ENCODE data around the gene MERTK.
"Not testable (repeated sequence)": the region's sequence is repeated elsewhere in the genome, so short reads cannot be mapped to it uniquely, and the experiment has no call there.

Gene MERTK

DNA sequence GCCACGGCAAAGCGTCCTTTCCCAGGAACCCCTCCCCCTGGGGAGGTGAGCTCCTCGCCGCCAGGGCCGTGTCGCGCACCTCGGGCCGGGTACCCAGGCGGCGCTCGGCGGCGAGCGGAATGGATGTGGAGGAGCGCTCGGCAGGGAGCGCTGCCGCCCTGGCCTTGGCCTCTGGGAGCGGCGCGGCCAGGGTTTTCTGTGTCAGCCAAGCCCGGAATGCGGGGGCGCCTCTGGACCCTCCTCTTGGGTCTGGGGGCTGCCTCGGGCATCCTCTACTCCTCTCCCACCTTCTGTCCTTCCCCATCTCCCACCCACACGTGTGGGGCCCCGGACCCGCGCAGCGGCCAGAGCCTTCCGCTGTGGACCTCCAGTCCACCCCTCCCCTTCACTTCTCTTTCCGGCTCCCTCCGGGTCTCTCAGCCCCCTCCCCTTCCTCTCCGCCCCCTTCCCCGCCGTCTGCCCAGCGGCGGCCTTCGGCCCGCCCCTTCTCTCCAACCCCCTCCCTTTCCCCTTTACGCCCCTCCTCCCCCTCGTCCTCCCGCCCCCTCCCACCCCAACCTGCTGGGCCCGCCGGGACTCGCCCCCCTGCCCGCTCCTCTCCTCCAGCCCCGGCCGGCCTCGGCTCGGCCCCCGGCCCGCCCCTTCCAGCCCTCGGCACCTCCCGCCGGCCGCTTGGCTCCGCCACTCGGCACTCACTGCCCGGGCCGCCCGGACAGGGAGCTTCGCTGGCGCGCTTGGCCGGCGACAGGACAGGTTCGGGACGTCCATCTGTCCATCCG lies at the start of gene MERTK:
Gene MERTK, plus strand, starts transcription at position 684 of the 779 bp plus-strand sequence. CDS start 129 bp downstream, outside the sequence.
- peak; percentile 94 for DNase-seq (ENCODE audit: low spot score)

DNA sequence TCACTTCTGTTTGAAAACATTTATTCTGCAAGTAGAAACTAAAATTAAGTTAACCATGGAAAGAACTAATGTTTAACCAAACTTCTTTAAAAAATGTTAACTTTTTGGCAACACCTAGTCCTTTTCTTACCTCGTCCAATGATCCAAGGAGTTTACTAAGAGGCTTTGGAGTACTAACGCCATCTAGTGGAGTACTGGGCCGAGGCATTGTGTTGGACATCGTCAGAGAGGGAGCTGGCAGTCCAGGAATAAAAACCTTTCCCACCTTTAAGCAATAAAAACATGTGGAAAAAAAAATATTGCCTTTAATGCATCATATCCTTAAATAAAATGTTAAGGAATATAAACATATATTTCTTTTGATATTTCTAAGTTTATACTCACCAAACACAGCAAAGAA lies 47.8 kb upstream of the MERTK start:
- DNase-seq (ENCODE audit: low spot score) = not testable (repeated sequence)

DNA sequence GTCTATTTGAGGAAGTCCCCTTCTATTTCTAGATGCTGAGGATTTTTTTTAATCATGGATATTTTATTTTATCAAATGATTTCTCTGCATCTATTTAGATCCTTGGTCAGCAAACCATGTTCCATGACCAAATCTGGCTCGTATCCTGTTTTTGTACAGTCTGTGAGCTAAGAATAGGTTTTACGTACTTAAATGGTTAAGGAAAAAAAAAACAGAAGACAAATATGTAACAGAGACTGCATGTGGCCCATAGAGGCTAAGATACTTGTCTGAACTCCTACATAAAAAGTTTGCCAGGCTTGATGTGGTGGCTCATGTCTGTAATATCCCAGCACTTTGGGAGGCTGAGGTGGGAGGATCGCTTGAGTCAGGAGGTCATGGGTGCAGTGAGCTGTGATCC lies 45.9 kb upstream of the MERTK start:
- DNase-seq (ENCODE audit: low spot score) = not testable (repeated sequence)

DNA sequence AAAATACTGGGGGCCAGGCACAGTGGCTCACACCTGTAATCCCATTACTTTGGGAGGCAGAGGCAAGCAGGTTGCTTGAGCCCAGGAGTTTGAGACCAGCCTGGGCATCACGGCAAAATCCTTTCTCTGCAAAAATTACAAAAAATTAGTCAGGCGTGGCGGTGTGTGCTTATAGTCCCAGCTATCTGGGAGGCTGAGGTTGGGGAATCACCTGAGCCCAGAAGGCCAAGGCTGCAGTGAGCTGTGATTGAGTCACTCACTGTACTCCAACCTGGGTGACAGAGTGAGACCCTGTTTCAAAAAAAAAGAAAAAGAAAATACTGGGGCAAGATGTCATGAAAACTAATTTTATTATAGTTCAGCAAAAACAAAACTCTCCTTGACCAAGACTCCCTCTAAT lies 38.4 kb upstream of the MERTK start:
- not testable (repeated sequence) for DNase-seq (ENCODE audit: low spot score)

DNA sequence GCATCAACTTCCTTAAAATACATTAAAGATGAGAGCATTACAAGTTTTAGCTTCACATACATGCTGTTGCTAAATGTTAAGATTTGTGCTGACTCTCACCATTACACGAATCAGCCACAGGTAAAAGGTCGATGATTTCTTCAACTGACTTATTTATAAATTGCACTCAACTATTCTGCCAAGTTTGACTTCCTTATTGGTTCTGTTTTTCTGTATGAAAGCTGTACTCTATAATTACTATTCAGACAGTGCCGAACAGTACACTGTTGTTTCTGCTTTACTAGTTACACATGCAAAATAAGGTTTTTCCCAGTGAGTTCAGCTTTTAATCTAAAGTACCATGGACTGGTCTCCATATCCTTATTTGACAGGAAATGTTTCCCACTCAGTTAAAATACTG lies 33.3 kb upstream of the MERTK start:
- not testable (repeated sequence) for DNase-seq (ENCODE audit: low spot score)

DNA sequence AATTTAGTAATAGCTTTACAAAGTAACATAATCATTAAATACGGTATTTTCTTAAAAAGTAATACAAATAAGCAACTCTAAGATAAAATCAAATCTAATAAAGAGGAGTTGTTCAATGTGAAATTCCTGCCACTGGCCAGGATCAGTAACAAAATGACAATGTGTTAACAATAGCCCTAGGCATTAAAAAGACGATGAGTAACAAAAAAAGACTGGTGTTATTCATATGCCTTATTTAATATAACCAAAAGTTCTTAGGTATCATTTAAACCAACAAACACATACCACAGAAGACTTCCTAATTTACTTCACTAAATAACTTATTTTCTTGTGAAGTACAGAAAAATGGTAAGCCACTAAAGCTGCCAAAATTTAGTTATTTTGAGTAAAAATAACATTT lies 25.6 kb upstream of the MERTK start:
- DNase-seq (ENCODE audit: low spot score) = not testable (repeated sequence)

DNA sequence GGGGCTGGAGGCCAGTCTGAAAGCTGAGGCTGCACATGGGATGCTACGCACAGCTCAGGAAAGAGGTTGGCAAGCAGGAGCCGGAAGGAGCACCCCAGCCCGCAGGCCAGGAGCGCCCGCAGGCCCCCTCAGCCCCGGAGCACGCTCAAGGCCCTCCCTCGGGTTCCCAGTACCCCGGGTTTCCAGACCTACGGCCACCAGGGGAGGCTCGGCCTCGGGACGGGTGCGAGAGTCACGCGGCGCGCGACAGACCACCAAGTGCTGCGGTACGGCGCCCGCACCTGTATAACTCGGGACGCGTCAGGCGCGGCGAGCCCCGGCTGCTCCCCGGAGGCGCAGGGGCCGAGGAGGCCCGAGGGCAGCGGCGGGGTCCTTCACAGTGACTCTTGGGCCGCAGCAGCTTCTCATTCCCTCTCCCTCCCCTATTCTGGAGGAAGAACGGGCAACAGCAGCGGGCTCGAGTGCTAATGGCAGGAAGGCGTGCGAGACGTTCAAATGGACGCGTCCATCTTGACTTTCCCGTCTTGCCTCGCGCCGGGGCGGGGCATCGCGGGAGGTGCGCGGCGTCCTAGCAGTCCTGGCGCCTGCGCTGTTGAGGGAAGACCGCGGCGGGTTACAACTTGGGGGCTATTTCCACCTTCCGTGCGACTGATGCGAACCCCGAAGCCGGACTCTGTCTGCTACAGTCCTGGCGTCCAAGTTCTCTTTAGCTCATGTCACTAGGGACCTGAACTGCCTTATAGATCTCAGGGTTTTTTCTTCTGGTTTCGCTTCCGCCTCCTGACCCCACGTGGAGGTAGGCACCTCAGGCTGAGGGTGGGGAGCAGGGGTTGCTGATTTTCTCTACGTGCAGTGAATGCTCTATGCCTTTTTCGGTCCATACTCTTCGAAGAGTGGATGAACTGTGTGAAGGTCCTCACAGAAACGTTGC lies 14.5 kb upstream of the MERTK start, which contains the start of gene ANAPC1:
Gene ANAPC1, minus strand, starts transcription at position 533 of the 931 bp plus-strand sequence. CDS start 3,368 bp downstream, outside the sequence.
- peak; percentile 76 for DNase-seq (ENCODE audit: low spot score)

DNA sequence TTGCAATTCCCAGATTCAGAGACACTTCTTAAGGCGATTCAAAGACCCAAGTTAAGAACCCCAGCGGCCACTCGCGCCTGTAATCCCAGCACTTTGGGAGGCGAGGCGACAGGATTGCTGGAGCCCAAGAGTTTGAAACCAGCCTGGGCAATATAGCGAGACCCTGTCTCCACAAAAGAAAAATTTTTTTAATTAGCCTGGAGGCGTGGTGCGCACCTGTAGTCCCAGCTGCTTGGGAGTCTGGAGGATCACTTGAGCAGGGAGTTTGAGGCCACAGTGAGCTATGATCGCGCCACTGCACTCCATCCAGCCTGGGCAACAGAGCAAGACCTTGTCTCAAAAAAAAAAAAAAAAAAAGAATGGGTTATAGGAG lies 13.8 kb upstream of the MERTK start:
- DNase-seq (ENCODE audit: low spot score) = no peak

DNA sequence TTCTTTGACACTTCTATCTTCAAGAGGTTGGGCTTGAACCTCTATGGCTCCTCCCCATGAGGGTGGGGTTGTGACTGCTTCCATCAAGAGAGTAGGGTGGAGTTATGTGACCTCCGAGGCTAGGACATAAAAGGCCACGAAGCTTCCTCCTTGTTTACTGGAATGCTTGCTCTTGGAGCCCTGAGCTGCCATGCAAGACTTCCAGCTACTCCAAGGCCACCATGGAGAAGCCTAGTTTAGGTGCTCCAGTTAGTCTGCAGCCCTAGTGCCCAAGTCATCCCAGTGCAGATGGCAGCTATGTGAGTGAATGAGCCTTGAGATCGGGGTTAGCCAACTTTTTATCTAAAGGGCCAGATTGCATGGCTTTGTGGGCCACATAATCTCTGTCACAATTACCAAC lies 2.4 kb upstream of the MERTK start:
- DNase-seq (ENCODE audit: low spot score) = no peak

DNA sequence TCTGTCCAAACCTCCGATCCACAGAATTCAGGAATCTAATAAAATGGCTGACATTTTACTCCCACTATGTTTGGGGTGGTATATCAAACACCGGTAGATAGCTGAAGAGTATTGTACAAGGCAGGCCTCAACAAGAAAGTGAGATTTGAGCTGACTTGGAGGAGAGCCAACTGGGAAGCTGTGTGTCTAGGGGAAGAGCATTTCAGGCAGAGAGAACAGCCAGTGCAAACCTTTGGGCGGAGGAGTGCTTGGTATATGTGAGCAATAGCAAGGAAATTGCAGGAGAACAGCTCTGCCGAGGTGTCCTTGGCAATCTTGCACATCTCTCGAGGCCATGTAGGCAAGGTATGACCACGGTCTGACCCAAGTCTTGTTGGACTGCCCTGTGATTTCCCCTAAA lies 1.8 kb upstream of the MERTK start:
- no peak for DNase-seq (ENCODE audit: low spot score)

DNA sequence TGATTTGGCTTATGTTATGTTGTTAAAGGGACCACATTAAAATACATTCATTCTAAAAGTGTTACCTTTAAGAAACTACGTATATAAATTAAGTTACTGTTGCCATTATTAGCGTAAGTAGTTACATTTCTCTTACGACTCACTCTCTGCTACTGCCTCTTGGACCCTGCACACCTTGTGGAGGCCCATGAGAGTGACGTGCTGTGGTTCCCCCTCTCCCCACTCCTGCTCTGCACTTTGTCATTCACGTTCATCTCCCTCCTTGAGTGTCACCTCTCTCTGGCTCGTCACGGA lies 830 bp upstream of the MERTK start:
- DNase-seq (ENCODE audit: low spot score) = no peak

DNA sequence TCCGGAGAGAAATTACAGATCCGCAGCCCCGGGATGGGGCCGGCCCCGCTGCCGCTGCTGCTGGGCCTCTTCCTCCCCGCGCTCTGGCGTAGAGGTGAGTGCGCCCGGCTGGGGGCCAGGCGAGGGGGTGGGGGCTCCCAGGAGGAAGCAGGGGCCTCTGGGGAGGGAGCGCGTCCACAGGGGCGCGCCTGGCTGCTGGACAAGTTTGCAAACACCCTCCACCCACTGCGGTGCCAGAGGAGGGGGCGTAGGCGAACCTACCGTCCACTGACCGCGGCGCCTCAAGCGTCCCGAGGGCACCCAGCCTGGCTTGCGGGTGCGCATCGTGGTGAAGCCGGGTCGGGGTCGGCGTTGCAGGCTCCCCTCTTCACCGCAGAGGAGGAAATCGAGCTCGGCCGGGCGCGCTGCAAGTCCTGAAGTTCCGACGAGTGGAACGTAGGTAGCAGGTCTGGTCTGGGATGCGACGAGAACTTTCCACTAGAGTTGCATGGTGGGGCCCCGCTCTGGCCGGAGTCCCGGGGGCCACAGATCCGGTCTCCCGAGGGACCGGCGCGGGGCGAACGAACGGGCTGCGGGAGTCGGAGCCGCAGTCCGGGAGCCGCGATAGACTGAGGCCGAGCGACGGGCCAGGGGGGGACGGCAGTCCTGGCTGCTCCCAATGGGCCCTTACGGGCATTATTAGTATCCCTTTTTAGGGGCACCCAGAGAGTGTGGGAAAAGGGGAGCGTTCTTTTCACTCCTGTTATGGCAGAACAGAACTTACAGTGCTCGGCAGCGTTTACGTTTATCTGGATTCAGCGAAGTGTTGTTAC lies 502 bp downstream of the MERTK start:
- no peak for DNase-seq (ENCODE audit: low spot score)

DNA sequence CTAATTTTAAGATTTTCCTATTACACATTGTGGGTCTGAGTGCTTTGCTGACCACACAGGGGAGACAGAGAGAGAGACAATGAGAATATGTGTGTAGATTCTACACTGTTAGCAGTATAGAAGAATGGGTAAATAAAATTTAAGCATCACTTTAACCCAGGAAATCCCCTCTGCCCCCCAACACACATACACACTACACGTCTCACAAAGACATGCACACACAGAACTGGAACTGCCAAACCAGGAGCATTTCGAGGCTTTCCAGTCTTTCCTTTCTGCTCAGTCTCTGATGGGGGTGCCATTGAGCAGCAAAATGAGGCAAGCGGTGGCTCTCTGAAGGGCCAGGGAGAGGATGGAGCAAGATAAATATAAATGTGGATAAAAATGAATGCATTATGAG lies 2.5 kb downstream of the MERTK start:
- peak; percentile 63 for DNase-seq (ENCODE audit: low spot score)

DNA sequence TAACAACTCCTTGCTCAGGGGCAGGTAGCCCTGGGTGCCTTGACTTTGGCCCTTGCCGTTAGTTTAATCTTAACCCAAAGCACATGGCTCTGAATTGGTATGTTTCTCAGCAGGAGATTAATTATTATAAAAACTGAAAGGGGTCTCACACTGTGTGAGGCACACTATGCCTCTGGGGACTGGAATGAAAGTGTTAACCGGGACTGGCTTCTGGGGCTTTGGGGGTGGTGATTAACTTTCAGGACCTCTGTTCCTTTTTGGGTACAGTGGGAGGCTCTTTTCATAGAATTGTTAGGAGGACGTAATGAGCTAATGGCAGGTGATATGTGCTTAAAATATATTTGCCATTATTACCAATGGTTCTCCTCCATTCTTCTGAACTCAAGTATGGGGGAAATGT lies 5.1 kb downstream of the MERTK start:
- no peak for DNase-seq (ENCODE audit: low spot score)

DNA sequence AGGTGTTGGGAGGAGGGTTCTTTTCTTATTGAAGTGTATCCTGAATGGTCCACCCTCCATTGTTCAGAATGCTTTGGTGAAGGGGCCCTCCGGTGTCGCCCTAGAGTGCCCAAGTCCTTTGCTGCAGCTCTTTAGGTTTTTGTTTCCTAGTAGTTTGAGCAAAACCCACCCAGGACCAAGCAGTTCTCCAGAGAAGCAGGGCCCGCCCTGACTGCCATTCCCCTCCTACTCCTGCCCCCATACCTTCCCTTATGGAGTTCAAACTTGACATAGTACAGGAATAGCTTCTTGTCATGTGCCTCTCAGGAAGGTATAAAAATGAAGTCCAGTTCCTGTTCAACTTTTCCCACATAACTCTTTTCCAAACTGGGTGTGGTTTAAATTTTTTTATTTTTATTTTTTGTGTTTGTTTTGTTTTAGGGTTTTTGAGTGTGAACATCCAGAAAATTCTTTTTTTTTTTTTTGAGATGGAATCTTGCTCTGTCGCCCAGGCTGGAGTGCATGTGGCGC lies 5.6 kb downstream of the MERTK start:
- DNase-seq (ENCODE audit: low spot score) = no peak

DNA sequence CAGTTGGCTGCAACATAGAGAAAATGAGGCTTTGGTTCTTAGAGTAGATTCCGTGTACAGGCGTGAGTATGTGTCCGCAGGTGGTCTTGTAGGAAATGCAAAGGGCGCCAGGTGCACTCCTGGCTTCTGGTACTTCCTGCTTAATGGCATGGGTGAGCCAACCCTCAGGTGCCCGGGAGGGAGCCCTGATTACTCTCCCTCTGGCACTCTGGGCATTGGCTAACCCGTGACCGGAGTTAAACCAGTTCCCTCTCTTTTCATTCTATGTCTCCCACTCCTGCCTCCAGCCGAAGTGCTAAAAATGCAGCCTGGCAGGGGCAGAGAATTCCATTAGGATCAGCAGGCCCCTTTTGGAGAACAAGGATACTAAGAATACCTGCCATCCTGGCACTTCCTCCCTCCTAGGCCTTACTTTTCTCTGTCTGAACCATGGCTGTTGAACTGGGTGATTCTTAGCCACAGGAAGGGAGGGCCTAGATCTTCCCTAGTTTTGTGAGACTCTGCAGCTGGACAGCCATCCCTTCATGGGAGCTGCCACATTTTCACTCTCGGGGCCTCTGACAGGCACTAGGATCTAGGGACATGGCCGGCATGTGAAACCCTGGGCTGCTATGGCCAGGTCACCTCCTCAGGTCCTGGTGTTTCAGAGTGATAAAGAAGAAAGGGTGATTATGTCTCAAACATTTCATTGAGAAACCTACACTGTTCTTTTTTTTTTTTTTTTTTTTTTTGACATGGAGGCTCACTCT lies 6.5 kb downstream of the MERTK start:
- DNase-seq (ENCODE audit: low spot score) = no peak

DNA sequence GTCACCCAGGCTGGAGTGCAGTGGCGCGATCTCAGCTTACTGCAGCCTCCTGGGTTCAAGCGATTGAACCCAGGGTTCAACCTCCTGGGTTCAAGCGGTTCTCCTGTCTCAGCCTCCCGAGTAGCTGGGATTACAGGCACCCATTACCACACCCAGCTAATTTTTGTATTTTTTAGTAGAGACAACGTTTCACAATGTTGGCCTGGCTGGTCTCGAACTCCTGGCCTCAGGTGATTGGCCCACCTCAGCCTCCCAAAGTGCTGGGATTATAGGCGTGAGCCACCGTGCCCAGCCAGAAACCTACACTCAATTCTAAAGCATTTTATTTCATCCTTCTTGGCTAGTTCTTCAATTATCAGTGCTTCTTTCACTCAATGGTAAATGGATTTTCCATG lies 7.1 kb downstream of the MERTK start:
- not testable (repeated sequence) for DNase-seq (ENCODE audit: low spot score)

DNA sequence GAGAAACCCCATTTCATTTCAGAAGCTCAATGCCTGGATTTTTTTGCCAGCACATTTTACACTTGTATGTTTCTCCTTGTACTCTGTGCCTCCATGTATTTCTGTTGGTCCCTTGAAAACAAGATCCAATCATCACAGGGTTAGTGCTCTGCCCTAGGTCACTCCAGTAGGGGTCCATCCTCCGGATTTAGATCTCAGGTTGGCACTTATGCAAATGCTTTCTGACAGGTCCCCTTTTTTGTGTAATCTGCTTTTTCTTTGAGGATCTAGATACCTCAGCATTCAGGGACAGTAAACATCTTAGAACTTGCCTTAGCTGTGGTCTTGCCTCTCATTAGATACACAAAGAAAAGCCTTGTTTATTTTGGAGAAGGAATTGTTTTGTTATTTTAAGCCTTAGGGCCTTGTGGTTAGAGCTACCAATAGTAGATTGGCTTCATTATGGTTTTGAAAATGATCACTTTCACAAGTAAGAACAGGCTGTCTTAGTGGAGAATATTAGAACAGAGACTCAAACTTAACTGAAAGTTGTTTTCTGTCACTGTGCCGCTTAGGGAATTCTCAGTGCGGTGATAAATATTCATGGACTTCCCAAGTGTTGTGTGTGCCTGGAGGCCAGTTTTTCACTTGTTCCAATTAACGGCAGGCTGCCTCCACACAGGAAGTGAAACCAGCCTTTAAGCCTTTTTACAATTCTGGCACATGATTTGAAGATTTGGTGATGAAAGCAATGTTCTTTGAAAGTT lies 7.8 kb downstream of the MERTK start:
- no peak for DNase-seq (ENCODE audit: low spot score)

DNA sequence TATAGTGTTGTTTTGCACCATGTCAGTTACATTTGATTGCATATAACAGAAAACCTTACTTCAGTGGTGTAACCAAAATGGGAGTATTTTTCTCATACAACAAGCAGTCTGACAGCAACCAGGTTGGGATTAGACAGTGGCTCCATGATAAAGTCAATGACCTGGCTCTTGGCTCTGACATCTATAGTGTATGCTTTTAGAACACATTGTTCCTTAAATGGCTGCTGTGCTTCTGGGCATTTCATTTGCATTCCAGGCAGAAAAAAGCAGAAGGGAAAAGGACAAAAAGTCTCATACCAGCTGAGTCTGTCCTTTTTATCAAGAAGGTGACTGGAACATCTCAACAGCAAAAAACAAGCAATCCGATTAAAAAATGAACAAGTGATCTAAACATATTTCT lies 10.2 kb downstream of the MERTK start:
- no peak for DNase-seq (ENCODE audit: low spot score)

DNA sequence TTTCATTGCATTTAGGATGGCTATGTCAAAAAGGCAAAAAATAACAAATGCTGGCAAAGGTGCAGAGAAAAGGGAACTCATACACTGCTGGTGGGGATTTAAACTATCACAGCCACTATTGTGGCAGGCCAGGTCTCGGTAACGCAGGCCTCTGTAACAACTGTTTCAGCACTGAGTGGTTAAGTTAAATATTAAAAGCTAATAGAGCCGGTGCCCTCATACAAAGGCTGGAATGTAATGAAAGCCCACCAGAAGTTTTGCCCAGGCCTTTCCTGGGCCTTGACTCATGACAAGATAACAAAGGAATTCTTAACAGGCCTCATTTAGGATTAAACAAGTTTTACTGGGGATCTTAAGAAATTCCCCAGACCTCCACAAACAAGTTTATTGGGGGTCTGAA lies 10.7 kb downstream of the MERTK start:
- DNase-seq (ENCODE audit: low spot score) = no peak

DNA sequence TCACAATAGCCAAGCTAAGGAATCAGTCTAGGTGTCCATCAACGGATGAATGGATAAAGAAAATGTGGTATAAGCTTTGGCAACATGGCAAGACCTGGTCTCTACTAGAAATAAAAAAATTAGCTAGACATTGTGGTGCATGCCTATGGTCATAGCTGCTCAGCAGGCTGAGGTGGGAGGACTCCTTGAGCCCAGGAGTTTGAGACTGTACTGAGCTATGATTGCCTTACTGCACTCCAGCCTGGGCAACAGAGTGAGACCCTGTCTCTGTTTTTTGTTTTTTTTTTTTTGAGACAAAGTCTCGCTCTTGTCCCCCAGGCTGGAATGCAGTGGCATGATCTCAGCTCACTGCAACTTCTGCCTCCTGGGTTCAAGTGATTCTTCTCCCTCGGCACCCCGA lies 11.6 kb downstream of the MERTK start:
- DNase-seq (ENCODE audit: low spot score) = not testable (repeated sequence)
